Measurements from ENCODE around the gene SPRR4.

SPRR4 gene, protein sequence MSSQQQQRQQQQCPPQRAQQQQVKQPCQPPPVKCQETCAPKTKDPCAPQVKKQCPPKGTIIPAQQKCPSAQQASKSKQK

GRCh38 chr1:152970495-152970894 lies at the start of gene SPRR4:
Gene SPRR4 (plus strand): TSS chr1:152970648. CDS start chr1:152971891, 1,243 bp downstream.
- DNase-seq, result no peak

- DNase-seq, result peak; percentile 12
Measured at GRCh38 chr1:152924191-152924590, 46.3 kb upstream of the SPRR4 start.

GRCh38 chr1:152926091-152926490 lies 44.4 kb upstream of the SPRR4 start:
- DNase-seq, result peak; percentile 27

GRCh38 chr1:152928671-152929070 lies 41.8 kb upstream of the SPRR4 start:
- DNase-seq, result no peak

- DNase-seq, result no peak
Measured at GRCh38 chr1:152932170-152932811, 38.2 kb upstream of the SPRR4 start.

GRCh38 chr1:152933196-152933595 lies 37.3 kb upstream of the SPRR4 start:
- DNase-seq, result no peak

- no peak for DNase-seq
Measured at GRCh38 chr1:152940614-152941013, 29.8 kb upstream of the SPRR4 start.

- no peak for DNase-seq
Measured at GRCh38 chr1:152941037-152941711, 29.3 kb upstream of the SPRR4 start.

- DNase-seq, result no peak
Measured at GRCh38 chr1:152942161-152942560, 28.3 kb upstream of the SPRR4 start.

DNA sequence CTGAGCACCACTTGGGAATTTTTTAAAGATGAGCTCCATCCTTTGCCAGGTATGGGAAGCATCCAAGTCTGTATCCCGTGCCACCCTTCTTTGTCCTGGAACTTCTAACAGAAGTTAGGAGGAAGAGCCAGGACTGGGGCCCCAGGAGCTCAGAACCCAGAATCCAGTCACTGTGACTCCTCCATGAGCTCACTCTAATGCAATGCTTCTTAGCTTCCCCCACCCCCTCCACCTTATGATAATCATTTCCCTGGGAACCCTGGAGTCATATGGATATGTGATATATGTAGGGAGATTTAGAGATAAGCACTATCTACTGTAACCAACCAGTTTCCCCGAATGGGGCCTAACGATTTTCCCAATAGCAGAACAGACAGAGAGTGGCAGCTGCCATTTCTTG lies 24.2 kb upstream of the SPRR4 start:
- DNase-seq, result no peak

DNA sequence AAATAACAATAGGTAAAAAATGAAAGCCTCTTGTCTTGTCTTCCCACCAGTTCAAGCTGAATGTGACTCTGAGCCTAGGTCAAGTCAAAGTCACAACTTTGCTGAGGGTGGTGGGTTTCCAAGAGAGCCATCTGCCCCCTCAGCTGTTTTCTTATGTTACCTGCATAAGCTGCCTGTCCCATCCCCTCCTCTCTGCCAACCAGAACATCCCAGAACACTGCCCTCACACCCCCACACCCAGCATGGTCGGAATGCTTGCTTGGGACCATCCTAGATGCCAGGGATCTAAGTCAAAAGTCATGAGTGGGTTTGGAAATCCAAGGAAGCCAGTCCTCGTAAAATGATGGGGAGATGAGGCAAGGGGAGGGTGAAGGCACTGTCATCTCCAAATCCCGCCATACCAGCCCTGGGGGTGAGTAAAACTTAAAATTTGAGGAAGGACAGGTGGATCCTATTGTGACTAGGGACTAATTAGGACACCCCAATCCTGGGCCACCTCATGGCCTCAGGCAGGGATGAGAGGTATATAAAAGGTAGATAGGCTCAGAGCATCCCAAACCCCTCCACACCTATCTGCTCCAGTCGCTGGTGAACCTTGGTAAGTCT lies 23.7 kb upstream of the SPRR4 start, which contains the start of gene SPRR5:
SPRR5 (plus strand) TSS at position 556 of the 606 bp plus-strand sequence. CDS start 1,349 bp downstream, outside the sequence.
- DNase-seq, result no peak

GRCh38 chr1:152951711-152952110 lies 18.7 kb upstream of the SPRR4 start:
- DNase-seq, result no peak

DNA sequence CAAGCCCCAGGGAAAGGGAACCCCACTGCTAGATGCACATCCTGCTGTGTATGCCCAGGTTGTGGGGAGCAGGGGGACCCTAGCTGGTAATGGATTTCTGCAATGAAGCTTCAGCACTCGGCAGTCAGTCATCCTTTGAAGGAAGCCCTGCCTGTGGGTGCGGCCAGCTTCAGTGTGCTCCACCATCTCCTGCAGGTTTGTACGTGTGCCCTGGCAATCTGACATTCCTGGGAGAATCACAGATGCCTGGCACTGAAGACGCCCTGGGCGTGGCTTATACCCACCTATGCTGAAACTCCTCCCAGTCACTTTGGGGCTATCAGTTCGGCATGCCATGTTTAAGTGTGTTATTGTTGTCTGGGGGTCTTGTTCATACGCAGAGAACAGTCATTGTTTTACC lies 16.7 kb upstream of the SPRR4 start:
- no peak for DNase-seq

DNA sequence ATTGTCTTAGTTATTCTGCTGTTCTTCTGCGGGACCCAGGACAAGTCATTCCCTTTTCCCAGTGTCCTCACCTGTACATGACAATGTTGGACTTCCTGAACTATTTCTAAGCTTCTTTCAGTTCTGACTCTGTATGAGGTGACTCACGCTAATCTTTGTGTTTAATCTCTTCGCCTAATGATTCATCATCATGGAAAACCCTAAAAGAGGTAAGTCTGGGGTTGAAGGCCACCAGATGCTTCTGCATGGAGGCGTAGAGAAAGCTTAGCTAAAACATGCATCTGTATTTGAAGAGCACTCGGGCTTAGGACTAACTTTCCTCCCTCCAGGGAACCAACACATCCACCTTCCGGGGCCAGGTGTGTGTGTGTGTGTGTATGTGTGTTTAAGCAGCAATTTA lies 16.0 kb upstream of the SPRR4 start:
- DNase-seq, result no peak

GRCh38 chr1:152957561-152957960 lies 12.9 kb upstream of the SPRR4 start:
- DNase-seq, result no peak

DNA sequence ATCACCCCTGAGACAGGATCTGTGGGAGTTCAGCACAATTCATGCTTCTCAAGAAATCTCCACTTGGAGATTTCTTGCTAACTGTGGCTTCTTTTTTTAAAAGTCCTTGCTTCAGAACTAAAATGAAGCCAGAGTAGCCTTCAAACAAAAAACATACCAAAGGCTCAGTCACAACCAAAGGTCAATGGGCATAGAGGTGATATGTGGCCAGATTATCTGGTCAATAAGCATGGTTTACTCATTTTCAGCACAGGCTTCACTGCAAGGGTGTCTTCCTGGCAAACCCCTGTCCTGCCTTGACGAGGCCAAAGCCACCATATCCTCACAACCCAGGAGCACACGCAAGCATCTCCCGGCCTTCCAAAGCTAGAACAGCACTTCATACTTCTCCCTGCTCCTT lies 11.2 kb upstream of the SPRR4 start:
- DNase-seq, result no peak

DNA sequence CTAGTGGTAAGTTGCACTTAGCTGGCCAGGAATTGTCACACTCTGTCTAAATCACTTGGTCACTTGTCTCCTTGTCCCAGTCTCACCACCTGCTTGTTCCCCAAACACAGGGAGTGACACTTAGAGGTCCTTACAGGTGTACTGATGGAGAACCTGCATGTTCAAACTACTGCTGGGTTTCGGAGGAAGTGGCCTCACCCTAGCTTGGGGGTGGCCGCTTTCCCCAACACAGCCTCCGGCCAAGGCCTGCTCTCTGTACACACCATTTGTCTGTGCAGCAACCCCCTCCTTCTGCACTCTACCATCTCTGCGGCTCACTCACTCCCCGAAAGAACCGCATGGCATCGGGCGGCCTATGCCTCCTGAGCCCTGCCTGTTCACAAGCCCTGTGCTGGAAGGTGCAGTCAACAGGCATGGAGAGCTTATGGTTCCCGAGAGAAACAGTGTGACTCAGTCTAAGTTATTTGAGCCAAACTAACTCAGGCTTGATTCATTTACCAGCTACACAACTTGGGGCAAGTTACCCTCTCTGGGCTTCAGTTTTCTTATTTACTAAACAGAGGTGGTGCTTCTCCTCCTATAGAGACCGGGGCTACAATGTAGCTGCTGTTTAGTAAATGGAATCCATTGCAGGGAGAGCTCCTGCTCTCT lies 10.5 kb upstream of the SPRR4 start:
- DNase-seq, result no peak

DNA sequence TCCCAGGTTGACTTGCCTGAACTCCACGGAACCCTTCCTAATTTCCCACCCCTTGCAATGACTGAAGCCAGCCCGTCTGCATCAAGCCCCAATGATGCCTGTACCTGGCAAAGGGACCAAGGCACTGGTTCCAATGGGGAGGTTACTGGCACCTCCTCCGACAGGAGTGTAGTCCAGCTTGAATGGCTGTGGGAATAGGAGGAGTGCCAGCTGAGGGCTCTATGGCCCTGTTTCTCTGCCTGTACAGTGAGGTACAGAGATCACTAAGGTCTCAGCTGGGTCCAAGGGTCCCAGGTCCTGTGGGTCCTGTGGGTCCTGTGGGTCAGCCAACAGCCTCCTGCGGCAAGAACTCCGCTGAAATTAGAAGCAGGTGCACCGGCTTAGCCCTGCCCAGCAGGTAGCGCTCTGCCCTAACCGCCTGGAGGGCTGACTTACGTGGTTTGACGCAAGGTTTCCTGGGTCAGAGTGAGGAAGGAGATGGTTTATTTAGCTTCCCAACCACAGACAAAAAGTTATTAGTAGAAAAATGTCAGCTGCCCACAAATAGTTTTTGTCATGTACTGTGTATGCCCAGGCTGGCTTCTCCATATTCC lies 9.9 kb upstream of the SPRR4 start:
- peak; percentile 30 for DNase-seq

GRCh38 chr1:152961226-152961891 lies 9.1 kb upstream of the SPRR4 start:
- no peak for DNase-seq

DNA sequence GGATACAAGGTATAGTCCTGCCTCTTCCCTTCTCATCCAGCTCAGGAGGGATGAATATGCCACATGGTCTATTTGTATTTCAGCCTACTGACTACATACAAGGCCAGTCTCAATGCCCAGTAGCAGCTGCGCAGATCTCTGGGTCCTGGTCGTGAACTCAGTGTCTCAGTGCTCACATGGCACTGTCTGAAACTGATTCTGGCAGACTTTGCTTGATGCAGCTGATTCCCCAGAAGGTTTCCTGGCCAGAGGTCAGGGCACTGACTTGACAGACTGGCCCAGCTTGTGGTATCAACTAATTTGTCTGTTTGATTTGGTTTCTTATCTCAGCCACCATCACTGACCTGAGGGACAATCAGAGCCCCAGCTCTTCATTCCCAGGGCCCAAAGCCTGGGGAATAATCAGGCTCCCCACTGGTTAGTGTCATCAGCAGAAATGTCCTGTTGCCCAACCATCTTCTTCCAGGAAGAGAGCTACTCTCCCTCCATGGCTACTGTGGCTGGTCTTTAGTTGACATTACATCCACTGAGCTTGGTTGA lies 7.5 kb upstream of the SPRR4 start:
- no peak for DNase-seq

DNA sequence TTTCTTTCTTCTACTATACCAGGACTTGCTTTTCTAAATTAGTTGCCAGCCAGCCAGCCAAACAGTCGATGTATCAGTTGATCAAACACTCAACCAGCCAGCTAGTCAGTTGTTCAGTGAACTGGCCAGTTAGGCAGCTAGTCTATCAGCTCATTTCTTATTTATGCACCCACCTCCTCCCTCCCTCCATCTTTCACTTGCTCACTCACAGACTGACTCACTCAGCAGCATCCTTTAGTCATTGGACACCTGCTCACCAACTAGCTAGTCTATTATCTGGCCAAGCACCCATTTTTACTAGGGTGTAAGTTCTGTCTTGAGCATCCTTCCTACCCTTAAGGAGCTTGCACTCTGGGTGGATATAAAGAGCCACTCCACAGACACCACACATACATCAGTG lies 5.9 kb upstream of the SPRR4 start:
- no peak for DNase-seq

GRCh38 chr1:152965853-152966252 lies 4.6 kb upstream of the SPRR4 start:
- DNase-seq, result no peak

Data from RPMI8226 (cell line).